Adrenal gland (tissue), 5 donors: ENCODE data around the gene MRPS25.

Experiments
- POLR2A ChIP-seq, 2 donors: fragments of 450-650 bp; IDR thresholded peaks; one replicate each; pipeline ENCODE4 v1.6.1; 2017; ENCODE audit warnings: antibody characterized with exemption in 2 of 2, mild to moderate bottlenecking in 2 of 2, moderate library complexity in 1 of 2
- TF ChIP-seq, protein P1 (sequence below), 6 experiments: fragments of 450-650 bp in 4 of 6; fragments of 200-600 bp in 2 of 6; sonication (generic) in 1 of 6; IDR thresholded peaks; 1 replicate in 5 of 6; 2 replicates in 1 of 6; pipeline versions ENCODE4 v1.5.1 to v1.8.0; 2016 to 2021; ENCODE audit warnings: antibody characterized with exemption in 6 of 6, mild to moderate bottlenecking in 2 of 6, moderate library complexity in 1 of 6
- donor health status: DM: no; HTN: no; CAD: no.

DNA sequence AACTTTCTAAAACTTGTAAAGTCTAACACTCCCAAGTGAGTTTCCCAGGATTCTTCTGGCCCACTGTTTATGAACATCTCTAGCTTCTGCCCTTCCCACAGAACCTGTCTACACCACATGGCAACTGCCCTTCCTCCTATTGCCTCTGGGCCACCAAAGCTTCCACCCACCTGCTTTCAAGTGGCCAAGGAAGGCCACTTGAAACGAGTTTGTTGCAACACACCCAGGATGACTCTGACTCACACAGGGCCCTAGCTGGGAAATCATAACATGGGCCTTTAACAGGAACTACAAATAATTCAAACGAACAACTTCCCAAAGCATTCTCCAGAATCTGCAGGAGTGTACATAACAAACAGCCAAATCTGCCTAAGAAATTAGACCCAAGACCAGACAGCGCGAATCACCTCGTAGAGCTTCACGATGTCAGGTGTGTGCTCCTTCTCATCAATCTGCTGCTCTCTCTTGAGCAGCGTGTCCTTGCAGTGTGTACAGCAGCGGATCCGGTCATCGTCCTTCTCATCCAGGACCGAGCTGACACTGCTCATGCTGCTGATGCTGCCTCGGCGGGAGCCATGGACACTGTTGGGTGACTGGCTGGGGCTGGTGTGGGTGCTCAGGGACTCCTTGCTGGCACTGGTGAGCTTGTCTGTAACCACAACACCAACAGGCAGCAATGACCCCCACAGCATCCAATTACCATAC lies 17.0 kb upstream of the MRPS25 start:
- TF ChIP-seq, protein P1, sequence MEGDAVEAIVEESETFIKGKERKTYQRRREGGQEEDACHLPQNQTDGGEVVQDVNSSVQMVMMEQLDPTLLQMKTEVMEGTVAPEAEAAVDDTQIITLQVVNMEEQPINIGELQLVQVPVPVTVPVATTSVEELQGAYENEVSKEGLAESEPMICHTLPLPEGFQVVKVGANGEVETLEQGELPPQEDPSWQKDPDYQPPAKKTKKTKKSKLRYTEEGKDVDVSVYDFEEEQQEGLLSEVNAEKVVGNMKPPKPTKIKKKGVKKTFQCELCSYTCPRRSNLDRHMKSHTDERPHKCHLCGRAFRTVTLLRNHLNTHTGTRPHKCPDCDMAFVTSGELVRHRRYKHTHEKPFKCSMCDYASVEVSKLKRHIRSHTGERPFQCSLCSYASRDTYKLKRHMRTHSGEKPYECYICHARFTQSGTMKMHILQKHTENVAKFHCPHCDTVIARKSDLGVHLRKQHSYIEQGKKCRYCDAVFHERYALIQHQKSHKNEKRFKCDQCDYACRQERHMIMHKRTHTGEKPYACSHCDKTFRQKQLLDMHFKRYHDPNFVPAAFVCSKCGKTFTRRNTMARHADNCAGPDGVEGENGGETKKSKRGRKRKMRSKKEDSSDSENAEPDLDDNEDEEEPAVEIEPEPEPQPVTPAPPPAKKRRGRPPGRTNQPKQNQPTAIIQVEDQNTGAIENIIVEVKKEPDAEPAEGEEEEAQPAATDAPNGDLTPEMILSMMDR (IDR thresholded peaks at IDR 0.05) = peak in 1 of 6 experiments; percentile 18
- TF ChIP-seq POLR2A (IDR thresholded peaks at IDR 0.05) = no peak
